IgD-negative memory B cell (primary cell): ENCODE data around the gene KCNG2. TPM values are rescaled to one million over a fixed set of nuclear protein-coding genes. Genes with fewer than 3 reads are reported as not detected.

ENCODE experiments used
- H3K27ac Mint-ChIP-seq, 3 donors: one replicate each; pipeline ENCODE4 v1.8.0; 2020 to 2022; ENCODE audit warnings: mild to moderate bottlenecking in 3 of 3, mixed read lengths in 3 of 3, moderate library complexity in 1 of 3
- H3K27me3 Mint-ChIP-seq: one replicate; pipeline ENCODE4 v1.8.0; 2021; ENCODE audit warnings: mixed read lengths
- H3K36me3 Mint-ChIP-seq: one replicate; pipeline ENCODE4 v1.8.0; 2020; ENCODE audit warnings: mild to moderate bottlenecking, mixed read lengths
- H3K4me1 Mint-ChIP-seq, 3 donors: one replicate each; pipeline ENCODE4 v1.8.0; 2020 to 2022; ENCODE audit warnings: mixed read lengths in 3 of 3, mild to moderate bottlenecking in 1 of 3
- H3K4me3 Mint-ChIP-seq, 4 donors: one replicate each; pipeline ENCODE4 v1.8.0; 2020 to 2022; ENCODE audit warnings: mild to moderate bottlenecking in 4 of 4, mixed read lengths in 4 of 4, moderate library complexity in 3 of 4
- H3K9me3 Mint-ChIP-seq, 3 donors: one replicate each; pipeline ENCODE4 v1.8.0; 2020 to 2021; ENCODE audit warnings: mixed read lengths in 3 of 3, mild to moderate bottlenecking in 1 of 3
- polyA plus RNA-seq: library from polyadenylated mRNA; unstranded; fragments of 300-500 nt; fragmentation: Illumina TruSeq; gene quantifications from one replicate; pipeline ENCODE4 v1.2.3, GENCODE V29; 2021

KCNG2 gene
- polyA plus RNA-seq, 1 donor from 2014 or later = not detected

GRCh38 chr18:79917169-79917852, 119.6 kb downstream of the KCNG2 start:
- peaks cover 7 to 13% (median 13%) of the 10 kb centered on the region in 3 donors for H3K4me1 Mint-ChIP-seq
- H3K27me3 Mint-ChIP-seq = no peaks in the 10 kb centered on the region
- H3K9me3 Mint-ChIP-seq = no peaks in the 10 kb centered on the region
- no peak overlapping the region for H3K4me3 Mint-ChIP-seq
- no peak overlapping the region for H3K27ac Mint-ChIP-seq
- H3K36me3 Mint-ChIP-seq = peaks cover 9% of the 10 kb centered on the region

- no peaks in the 10 kb centered on the region for H3K27me3 Mint-ChIP-seq
- H3K4me3 Mint-ChIP-seq = no peak overlapping the region
- H3K4me1 Mint-ChIP-seq = peaks cover 7 to 12% (median 12%) of the 10 kb centered on the region in 3 donors
- no peaks in the 10 kb centered on the region for H3K9me3 Mint-ChIP-seq
- no peak overlapping the region for H3K27ac Mint-ChIP-seq
- peaks cover 9% of the 10 kb centered on the region for H3K36me3 Mint-ChIP-seq
These were observed 120.3 kb downstream of the KCNG2 start for GRCh38 chr18:79917853-79918614.

GRCh38 chr18:79918615-79919011, 120.9 kb downstream of the KCNG2 start:
- H3K9me3 Mint-ChIP-seq = no peaks in the 10 kb centered on the region
- H3K36me3 Mint-ChIP-seq = peaks cover 12% of the 10 kb centered on the region
- no peak overlapping the region for H3K27ac Mint-ChIP-seq
- H3K4me3 Mint-ChIP-seq = no peak overlapping the region
- H3K27me3 Mint-ChIP-seq = no peaks in the 10 kb centered on the region
- H3K4me1 Mint-ChIP-seq = peaks cover 4 to 9% (median 7%) of the 10 kb centered on the region in 3 donors

- Mint-ChIP-seq H3K27me3 (no peaks in the 10 kb centered on the region), H3K4me1 (peaks cover 3 to 7% (median 3%) of the 10 kb centered on the region in 3 donors), H3K4me3 (no peak overlapping the region), H3K9me3 (no peaks in the 10 kb centered on the region), H3K27ac (no peak overlapping the region), H3K36me3 (peaks cover 11% of the 10 kb centered on the region)
These were observed 121.4 kb downstream of the KCNG2 start for GRCh38 chr18:79919089-79919488.

GRCh38 chr18:79921984-79922965, 124.5 kb downstream of the KCNG2 start:
- Mint-ChIP-seq H3K27ac (no peak overlapping the region), H3K4me1 (peaks cover 0 to 7% (median 1%) of the 10 kb centered on the region in 3 donors), H3K4me3 (no peak overlapping the region), H3K36me3 (peaks cover 6% of the 10 kb centered on the region), H3K9me3 (no peaks in the 10 kb centered on the region), H3K27me3 (no peaks in the 10 kb centered on the region)

GRCh38 chr18:79922971-79923411, 125.3 kb downstream of the KCNG2 start:
- H3K4me3 Mint-ChIP-seq = no peak overlapping the region
- peaks cover 6% of the 10 kb centered on the region for H3K36me3 Mint-ChIP-seq

GRCh38 chr18:79923896-79924585, 126.3 kb downstream of the KCNG2 start:
- H3K9me3 Mint-ChIP-seq = peaks cover 0 to 5% (median 1%) of the 10 kb centered on the region in 3 donors
- no peak overlapping the region for H3K27ac Mint-ChIP-seq
- peaks cover 10% of the 10 kb centered on the region for H3K36me3 Mint-ChIP-seq
- peaks cover 0 to 5% (median 3%) of the 10 kb centered on the region in 3 donors for H3K4me1 Mint-ChIP-seq
- no peaks in the 10 kb centered on the region for H3K27me3 Mint-ChIP-seq
- no peak overlapping the region for H3K4me3 Mint-ChIP-seq

More at GRCh38 chr18:79922971-79923411, 125.3 kb downstream of the KCNG2 start:
- H3K4me1 Mint-ChIP-seq = peaks cover 0 to 7% (median 1%) of the 10 kb centered on the region in 3 donors
- H3K27ac Mint-ChIP-seq = no peak overlapping the region
- H3K27me3 Mint-ChIP-seq = no peaks in the 10 kb centered on the region
- no peaks in the 10 kb centered on the region for H3K9me3 Mint-ChIP-seq

GRCh38 chr18:79924814-79925731, 127.3 kb downstream of the KCNG2 start:
- peaks cover 4 to 15% (median 10%) of the 10 kb centered on the region in 3 donors for H3K9me3 Mint-ChIP-seq
- no peaks in the 10 kb centered on the region for H3K27me3 Mint-ChIP-seq
- no peak overlapping the region for H3K27ac Mint-ChIP-seq

GRCh38 chr18:79926306-79926705, 128.6 kb downstream of the KCNG2 start:
- Mint-ChIP-seq H3K4me3 (no peak overlapping the region), H3K4me1 (peaks cover 0 to 6% (median 4%) of the 10 kb centered on the region in 3 donors), H3K27ac (no peak overlapping the region), H3K9me3 (peaks cover 5 to 23% (median 11%) of the 10 kb centered on the region in 3 donors), H3K36me3 (peaks cover 20% of the 10 kb centered on the region), H3K27me3 (no peaks in the 10 kb centered on the region)

More at GRCh38 chr18:79924814-79925731, 127.3 kb downstream of the KCNG2 start:
- Mint-ChIP-seq H3K36me3 (peaks cover 18% of the 10 kb centered on the region), H3K4me3 (no peak overlapping the region), H3K4me1 (peaks cover 0 to 5% (median 3%) of the 10 kb centered on the region in 3 donors)

GRCh38 chr18:79926715-79927606, 129.2 kb downstream of the KCNG2 start:
- Mint-ChIP-seq H3K36me3 (peaks cover 22% of the 10 kb centered on the region), H3K27me3 (no peaks in the 10 kb centered on the region), H3K4me1 (peaks cover 0 to 7% (median 6%) of the 10 kb centered on the region in 3 donors), H3K9me3 (peaks cover 7 to 27% (median 11%) of the 10 kb centered on the region in 3 donors), H3K4me3 (no peak overlapping the region), H3K27ac (no peak overlapping the region)

GRCh38 chr18:79927607-79928562, 130.1 kb downstream of the KCNG2 start:
- H3K27ac Mint-ChIP-seq = no peak overlapping the region
- no peak overlapping the region for H3K4me3 Mint-ChIP-seq
- H3K27me3 Mint-ChIP-seq = no peaks in the 10 kb centered on the region
- peaks cover 11 to 33% (median 16%) of the 10 kb centered on the region in 3 donors for H3K9me3 Mint-ChIP-seq
- H3K36me3 Mint-ChIP-seq = peaks cover 30% of the 10 kb centered on the region
- peaks cover 2 to 8% (median 6%) of the 10 kb centered on the region in 3 donors for H3K4me1 Mint-ChIP-seq
